GM18508 (cell line): ENCODE data around the gene RING1.
"Not testable (repeated sequence)": the region's sequence is repeated elsewhere in the genome, so short reads cannot be mapped to it uniquely, and the experiment has no call there.

Experiments
- ATAC-seq: cut with Tn5 transposase; IDR thresholded peaks from one replicate; pipeline ENCODE4 v1.9.1; 2021; ENCODE audit warnings: moderate number of reproducible peaks; ENCODE audit not compliant: insufficient read depth, unreplicated experiment

RING1 gene

DNA sequence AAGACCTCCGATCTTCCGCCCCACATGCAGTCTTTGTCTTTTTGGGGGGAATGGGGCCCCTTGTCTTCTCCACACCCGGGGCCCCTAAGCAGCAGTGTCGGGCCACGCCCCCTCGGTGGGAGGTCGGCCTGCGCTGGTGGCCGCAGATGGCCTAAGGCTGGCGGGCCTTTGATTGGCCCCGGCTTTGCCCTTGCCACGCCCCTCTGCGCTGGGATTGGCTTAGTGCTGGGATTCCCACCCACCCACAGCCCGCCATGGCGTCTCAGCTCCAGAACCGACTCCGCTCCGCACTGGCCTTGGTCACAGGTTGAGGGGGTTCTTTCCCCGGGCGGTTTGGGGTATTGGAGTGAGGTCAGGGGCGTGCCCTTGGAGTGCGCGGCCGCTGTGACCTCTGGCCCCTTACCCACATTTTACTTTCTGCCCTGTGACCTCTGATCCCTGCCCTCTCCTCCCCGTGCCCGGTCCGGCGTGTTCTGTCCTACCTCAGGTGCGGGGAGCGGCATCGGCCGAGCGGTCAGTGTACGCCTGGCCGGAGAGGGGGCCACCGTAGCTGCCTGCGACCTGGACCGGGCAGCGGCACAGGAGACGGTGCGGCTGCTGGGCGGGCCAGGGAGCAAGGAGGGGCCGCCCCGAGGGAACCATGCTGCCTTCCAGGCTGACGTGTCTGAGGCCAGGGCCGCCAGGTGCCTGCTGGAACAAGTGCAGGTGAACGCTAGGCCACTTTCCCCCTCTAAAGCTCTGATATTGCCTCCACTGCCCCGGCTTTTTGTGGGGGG is 3.7 kb upstream of the RING1 start, which contains the start of gene HSD17B8:
HSD17B8 (plus strand) TSS at position 241 of the 776 bp plus-strand sequence; CDS start at position 255, 14 bp downstream.
- no peak for ATAC-seq

DNA sequence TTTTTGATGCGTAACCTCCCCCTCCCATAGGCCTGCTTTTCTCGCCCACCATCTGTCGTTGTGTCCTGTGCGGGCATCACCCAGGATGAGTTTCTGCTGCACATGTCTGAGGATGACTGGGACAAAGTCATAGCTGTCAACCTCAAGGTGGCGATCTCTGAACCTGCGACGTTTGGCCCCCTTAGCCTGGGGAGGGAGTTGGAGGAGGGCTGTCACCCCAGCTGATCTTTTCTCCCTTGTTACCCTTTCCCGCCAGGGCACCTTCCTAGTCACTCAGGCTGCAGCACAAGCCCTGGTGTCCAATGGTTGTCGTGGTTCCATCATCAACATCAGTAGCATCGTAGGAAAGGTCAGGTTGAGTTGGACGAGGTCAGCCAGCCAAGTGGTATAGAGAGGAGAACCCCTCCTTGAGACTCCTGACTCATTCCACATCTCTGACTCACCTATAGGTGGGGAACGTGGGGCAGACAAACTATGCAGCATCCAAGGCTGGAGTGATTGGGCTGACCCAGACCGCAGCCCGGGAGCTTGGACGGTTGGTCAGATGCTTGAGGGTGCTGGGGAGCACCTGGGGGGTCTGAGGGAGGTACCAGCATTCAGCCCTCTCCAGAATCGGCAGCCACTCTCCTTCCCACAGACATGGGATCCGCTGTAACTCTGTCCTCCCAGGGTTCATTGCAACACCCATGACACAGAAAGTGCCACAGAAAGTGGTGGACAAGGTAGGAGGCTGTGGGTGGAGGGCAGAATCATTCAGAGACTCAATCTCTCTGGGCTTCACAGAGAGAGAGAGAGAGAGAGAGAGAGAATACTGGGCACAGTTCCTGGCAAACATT is 2.9 kb upstream of the RING1 start:
- ATAC-seq: no peak

DNA sequence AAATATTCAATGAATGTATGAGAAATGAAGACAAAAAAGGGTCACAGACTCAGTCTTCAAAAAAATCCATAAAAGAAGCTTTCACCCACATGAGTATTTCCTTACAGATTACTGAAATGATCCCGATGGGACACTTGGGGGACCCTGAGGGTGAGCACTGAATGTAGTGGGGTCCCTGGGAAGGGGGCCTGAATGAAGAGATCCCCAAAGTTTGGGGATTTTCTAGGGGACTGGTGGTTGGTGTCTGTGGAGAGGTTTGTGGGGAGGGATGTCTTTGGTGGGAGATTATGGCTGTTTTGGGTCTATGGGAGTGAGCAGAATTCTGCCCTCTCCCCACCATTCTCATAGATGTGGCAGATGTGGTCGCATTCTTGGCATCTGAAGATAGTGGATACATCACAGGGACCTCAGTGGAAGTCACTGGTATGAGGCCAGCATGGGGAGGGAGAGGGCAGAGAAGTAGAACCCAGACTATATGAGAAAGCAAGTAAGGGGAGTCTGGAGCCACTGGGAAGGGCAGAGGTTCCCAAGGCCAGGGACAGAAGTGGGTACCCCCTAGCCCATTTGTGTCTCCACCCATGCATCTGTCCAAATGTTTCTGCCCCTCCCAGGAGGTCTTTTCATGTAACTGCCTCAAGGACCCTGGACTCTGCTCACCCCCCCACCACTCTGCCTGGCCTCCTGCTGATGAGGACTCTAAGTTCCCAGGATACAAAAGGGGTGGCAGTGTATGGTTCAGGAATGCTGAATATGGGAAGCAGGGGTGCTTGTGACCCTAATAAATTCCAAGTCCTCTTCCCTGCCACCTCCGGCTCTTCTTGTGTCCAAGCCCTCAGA is 2.1 kb upstream of the RING1 start:
- ATAC-seq: no peak

DNA sequence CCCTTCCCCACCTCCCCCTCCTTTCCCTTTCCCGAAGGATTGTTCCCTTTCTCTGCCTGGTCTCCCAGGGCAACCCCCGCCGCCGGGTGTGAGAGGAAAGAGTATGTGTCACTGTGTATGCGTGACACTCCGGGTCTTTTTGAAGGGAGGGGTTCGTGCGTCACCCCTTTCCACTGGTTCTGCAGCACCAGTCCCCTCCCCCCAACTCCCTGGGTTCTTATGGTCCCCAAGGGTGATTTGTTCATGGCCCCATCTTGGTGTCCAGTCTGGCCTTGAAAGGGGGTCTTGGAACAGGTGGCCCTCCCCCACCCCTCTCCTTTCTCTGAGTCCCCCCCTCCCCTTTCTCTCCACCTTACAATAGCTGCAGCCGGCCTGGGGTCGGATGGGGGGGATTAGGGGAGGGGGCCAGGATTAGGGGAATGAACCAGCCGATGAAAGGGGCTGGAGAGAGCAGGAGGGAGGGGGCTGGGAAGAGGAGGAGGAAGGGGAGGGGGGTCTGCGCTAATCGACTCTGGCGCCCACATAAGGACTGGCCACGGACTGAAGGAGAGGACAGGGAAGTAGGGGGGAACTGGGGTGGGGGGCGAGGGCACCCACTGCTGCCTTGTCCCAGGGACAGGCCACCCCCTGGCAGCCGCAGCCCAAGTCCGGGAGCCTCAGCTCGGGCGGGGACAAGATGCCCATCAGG is 1.3 kb upstream of the RING1 start:
- ATAC-seq: no peak

DNA sequence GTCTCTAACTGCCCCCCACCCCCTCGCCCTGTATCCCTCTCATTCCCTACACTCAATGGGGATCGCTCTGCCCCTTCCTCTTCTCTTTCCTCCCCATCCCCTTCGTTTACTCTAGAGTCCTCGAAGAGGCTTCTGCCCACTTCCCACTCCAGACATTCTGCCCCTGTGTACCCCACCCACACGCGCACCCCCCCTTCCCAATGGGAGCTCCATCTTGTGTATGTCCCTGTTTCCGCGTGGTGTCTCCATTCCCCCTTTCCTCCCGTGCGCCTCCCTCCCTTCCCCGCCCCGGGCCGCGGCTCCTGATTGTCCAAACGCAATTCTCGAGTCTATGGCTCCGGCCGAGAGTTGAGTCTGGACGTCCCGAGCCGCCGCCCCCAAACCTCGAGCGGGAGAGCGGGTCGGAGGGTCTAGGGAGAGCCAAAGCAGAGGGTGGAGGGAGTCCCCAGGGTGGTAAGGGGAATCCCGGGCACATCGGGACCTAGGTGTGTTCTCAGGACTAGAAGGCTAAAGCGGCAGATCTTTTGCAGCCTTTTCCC is 679 bp upstream of the RING1 start:
- no peak for ATAC-seq

DNA sequence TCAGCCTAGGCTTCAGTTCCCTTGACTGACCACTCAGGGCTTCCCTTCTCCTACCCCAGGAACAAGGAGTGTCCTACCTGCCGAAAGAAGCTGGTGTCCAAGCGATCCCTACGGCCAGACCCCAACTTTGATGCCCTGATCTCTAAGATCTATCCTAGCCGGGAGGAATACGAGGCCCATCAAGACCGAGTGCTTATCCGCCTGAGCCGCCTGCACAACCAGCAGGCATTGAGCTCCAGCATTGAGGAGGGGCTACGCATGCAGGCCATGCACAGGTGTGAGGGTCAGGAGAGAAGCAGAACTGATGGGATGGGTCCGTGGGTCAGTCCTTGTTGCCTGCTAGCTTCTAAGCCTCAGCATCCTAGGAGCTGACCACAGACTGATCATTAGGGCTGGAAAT is 1.6 kb downstream of the RING1 start:
- no peak for ATAC-seq

DNA sequence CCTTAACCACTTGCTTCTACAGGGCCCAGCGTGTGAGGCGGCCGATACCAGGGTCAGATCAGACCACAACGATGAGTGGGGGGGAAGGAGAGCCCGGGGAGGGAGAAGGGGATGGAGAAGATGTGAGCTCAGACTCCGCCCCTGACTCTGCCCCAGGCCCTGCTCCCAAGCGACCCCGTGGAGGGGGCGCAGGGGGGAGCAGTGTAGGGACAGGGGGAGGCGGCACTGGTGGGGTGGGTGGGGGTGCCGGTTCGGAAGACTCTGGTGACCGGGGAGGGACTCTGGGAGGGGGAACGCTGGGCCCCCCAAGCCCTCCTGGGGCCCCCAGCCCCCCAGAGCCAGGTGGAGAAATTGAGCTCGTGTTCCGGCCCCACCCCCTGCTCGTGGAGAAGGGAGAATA is 2.8 kb downstream of the RING1 start:
- no peak for ATAC-seq

DNA sequence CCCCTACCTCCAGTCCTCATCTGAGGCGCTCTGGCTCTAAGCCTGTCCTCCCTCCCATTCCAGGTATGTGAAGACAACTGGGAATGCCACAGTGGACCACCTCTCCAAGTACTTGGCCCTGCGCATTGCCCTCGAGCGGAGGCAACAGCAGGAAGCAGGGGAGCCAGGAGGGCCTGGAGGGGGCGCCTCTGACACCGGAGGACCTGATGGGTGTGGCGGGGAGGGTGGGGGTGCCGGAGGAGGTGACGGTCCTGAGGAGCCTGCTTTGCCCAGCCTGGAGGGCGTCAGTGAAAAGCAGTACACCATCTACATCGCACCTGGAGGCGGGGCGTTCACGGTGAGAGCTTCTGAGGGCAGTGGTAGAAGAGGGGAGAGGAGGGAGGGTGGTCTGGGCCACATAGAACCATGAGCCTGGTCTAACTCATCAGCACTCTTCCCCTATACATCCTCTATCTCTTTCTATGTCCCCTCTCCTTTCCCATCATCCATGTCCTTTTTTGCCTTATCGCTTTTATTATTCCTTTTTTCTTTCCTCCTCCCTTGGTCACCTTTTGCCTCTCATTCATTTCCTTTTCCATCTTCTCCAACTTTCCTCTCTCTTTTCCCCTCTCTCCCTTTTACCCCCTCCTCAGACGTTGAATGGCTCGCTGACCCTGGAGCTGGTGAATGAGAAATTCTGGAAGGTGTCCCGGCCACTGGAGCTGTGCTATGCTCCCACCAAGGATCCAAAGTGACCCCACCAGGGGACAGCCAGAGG is 3.5 kb downstream of the RING1 start:
- ATAC-seq: no peak

DNA sequence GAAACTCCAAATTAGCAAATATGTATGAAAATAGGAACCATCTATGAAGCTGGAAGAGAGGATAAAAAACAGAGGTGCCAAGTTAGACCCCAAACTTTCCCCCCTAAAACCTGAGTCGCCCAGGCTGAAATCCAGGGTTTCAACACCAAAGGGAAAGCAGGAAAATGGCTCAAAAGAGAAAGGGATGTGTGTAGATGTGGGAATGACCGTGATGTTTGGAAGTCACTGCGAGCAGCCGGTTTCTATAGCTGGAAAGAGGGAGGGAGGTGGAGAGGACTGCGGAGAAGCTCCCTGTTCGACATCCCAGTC is 4.5 kb downstream of the RING1 start:
- ATAC-seq: no peak

DNA sequence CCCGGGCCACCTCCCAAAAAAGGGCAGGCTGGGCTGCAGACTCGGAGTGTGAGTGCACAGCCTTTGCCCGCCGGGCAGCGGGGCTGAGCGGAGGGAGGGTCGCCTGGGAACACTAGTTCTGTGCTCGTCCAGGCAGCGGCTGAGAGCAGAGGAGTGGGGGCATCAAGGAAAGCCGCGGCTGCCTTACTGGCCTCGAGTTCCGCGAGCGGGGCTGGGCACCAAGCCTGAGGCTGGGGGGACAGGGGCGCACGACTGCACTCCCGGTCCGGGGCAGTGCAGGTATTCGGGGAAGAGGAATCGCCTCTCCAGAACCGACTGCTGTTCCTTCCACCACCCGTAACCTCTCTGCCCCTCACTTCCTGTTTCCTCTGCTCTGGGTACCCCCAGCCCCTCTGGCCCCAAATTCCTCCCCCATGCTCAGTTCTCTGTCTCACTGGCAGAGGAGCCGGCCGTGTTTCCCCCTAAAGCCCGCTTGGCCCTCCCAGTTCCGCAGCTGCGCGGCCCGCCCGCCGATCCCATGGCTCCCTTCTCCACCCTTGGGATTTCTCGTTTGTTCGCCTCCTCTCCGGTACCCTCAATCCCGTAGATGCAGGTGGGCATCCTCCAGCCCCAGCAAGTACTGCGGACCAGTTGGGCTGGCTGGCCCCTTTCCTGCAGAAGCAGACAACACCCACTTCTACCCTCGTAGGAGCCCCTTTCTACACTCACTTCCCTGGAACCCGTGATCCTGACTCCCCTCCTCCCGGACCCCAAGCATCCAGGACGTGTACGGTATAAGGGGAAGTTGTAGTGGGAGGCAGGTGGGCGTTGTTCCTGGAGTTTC is 5.1 kb downstream of the RING1 start:
- ATAC-seq: no peak

DNA sequence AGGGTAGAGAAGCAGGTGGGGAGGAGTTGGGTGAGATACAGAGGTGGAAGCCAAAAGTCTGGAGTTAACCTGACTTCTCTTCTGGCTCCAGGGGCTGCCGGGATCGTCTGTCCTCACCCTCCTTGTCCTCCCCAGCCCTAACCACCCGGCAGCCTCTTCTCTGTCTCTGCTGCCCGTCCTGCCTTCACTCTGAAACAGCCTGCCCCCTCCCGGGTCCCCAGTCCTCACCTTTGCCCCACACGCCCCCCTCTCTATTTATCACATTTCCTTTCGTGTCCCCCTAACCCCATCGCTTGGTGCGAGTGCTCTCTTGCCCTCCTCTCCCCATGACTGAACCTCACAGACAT is 5.7 kb downstream of the RING1 start:
- ATAC-seq: no peak

DNA sequence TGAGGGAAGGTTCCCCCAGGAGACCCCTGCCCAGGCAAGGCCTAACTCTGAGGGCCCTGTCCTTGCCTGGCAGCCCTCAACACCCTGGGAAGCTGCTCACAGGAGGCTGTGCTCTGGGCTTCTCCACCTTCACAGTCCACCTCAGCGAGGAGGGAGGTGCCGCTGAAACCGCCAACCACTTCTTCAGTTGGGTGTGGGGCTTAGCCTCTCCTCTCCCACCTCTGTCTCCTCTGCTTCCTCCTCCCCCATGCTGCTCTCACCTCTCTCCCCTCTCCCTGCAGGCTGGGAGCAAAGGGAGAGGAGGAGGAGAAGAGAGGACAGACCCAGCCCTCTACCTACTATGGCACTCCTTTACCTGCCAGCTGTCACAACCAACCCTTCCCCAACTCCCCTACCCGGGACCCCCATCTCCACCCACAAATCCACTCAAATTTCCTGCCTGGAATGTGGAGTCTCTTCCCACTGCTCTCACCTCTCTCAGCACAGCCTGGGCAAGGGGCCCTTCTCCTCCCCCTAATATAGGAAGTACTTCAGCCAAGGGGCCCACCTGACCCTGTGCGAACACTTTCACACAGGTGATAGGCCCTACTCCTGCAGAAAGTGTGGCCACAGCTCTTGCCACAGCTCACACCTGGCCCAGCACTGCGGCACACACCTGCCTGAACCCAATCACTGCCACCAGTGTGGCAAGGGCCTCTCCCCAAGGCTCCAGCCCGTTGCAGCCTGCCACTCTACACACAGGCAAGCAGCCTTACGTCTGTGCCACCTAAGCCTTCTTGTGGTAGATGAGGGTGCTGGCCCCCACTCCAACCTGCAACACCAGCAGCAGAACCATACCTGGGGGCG is 7.2 kb downstream of the RING1 start:
- ATAC-seq: no peak

DNA sequence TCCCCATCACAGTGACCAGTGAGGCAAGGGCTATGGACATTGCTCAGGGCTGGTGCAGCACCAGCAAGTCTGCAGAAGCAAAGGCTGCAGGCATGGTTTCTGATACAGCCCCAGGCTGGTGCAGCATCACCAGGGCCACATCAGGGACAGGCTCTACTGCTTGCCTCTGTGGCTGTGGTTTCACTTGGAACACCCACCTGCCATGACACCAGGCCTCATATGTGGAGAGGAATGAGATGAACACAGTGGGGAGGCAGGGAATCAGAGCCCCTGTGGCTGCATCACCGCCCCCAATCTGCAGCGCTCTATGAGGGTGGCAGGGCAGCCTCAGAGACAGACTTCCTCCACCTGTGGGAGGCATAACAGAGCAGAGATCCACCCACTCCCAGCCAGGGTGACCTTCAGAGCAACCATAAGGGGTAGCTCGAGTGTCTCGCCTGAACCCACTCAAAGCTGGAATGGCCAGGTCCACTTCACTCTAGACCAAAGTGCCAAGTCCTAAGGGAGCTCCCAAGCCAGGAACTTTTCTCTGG is 7.9 kb downstream of the RING1 start:
- no peak for ATAC-seq

DNA sequence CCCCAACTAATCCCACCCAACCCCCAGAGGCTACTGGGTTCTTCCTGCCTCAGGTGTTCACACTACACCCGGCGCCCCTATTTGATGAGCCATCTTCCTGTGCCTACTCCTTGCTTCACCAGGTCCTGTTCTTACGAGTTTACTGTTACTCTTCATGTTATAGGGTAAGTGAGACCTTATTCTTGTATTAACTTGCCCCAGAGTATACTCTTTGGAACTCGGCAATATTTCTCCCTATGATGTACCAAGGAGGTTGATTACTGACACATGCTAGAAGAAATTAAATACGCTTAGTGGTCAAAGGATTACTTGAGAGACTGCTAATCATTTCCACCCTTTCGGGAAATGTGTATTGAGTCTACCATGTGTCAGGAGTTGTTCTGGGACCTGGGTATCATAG is 8.9 kb downstream of the RING1 start:
- no peak for ATAC-seq

DNA sequence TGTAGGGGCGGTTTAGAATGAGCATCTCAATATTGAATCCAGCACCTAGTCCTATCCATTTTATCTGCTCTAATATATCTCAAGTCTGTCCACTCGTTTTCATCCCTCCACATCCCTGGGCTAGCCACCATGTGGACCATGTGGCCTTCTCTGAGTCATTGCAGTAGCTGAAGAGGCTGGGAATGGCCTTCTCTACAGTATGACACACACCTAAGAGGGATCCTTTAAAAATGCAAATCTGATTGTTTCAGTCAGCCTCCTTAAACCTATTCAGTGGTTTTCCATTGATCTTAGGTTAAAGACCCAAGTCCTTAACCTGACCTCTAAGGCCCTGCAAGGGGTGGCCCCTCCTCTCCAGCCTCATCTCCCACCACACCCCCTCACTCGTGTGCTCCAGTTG is 9.4 kb downstream of the RING1 start:
- no peak for ATAC-seq

DNA sequence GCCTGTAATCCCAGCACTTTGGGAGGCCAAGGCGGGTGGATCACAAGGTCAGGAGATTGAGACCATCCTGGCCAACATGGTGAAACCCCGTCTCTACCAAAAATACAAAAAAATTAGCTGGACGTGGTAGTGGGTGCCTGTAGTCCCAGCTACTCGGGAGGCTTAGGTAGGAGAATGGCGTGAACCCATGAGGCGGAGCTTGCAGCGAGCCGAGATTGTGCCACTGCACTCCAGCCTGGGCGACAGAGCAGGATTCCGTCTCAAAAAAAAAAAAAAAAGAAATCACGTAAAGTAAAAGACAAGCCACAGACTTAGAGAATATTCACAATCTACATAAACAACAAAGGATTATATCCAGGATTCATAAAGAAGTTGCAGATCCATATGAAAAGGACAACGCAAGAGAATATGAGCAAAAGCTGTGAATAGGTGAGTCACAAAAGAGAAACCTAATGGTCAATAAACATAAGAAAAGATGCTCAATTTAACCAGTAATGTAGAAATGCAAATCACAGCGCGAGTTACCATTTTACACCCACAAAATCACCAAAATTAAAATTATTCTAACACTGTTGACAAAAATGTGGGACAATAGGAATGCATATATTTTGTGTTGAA is 18.3 kb downstream of the RING1 start:
- not testable (repeated sequence) for ATAC-seq

DNA sequence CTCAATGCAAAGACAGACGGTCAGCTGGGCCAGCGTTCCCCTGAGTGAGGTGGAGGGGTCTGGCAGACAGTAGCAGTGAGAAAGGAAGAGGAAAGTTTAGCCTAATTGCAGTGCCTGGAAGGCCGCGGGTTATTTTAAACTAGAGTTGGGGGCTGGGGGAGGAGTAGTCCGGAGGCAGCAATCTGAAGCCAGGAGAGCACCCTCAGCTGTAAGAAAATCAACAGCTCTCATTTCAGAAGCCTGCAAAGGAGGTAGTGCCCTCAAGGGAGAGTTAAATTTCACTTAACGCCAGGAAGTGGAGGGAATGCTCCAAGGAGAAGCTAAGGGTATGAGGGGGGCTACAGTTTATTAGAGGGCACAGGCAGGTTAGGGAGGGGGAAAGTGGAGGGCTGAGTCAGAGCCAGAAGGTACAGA is 26.9 kb downstream of the RING1 start:
- ATAC-seq: no peak
